Right hindlimb (tissue), 1 donor: ENCODE data around the gene TADA2A.
"Not testable (repeated sequence)": the region's sequence is repeated elsewhere in the genome, so short reads cannot be mapped to it uniquely, and the experiment has no call there.

Experiments
- DNase-seq: peaks from one replicate; pipeline ENCODE4 v3.0.0-alpha.2; 2018

The TADA2A gene

GRCh38 chr17:37400505-37400904, 6.2 kb upstream of the TADA2A start:
- DNase-seq = no peak

- not testable (repeated sequence) for DNase-seq
These were observed 1.2 kb upstream of the TADA2A start for GRCh38 chr17:37405522-37405921.

DNA sequence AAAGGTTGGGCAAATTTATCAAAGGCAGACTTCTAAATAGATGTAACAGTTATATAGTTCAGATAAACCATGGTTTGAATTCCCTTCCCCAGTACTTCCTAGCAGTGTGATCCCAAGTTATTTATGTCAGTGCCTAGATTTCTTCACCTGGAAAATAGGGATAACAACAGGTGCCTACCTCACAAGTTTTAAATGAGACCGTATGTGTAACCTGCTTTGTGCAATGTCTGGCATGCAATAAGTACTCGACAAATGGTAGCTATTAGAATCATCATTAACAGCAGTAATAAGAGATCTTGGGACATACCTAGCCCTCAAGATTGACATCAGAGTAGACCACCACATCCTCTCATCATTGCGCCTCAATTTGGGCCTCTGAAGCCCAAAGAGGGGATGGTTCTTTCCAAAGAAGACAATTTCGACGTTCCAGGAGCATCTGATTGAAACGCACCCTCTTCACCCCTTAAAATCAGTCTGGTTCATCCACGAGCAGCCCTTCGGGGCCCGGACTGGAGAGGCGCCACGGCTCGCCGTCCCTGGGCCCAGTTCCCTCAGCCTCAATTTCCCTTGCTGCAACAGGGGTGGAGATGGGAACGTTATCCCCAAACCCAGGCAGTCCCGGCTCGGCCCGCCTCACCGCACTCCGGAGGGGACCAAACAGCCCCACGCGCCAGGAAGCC, 591 bp upstream of the TADA2A start:
- no peak for DNase-seq

DNA sequence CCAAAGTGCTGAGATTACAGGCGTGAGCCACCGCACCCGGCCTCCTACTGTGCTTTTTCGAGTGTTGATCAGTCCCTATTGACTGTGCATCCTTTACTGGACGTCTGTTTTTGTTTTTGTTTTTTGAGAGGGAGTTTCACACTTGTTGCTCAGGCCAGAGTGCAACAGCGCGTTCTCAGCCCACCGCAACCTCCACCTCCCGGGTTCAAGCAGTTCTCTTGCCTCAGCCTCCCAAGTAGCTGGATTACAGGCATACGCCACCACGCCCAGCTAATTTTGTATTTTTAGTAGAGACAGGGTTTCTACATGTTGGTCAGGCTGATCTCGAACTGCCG, 1.4 kb downstream of the TADA2A start:
- DNase-seq = not testable (repeated sequence)

- DNase-seq = no peak
These were observed 3.7 kb downstream of the TADA2A start for GRCh38 chr17:37410357-37410756.

DNA sequence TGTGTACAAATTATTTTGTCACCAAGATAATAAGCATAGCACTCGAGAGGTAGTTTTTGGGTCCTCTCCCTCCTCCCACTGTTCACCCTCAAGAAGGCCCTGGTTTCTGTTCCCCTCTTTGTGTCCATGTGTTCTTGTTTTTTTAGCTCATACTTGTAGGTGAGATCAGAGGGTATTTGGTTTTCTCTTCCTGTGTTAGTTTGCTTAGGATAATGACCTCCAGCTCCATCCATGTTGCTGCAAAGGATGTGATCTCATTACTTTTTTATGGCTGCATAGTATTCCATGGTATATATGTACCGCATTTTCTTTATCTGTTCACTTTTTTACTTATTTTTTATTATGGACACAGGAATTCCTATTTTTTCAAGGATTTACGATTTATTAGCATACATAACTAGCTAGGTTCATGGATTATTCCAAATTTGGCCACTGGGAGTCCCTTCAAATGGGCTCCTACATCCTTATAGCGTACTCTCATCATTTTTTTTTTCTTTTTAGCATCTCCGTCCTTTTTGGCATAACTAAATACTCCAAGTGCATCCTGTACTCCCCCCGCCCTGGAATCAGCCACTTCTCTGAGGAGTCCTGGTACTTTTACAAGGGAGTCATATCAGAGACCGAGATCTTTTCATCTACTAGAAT, 7.3 kb downstream of the TADA2A start:
- DNase-seq = no peak

DNA sequence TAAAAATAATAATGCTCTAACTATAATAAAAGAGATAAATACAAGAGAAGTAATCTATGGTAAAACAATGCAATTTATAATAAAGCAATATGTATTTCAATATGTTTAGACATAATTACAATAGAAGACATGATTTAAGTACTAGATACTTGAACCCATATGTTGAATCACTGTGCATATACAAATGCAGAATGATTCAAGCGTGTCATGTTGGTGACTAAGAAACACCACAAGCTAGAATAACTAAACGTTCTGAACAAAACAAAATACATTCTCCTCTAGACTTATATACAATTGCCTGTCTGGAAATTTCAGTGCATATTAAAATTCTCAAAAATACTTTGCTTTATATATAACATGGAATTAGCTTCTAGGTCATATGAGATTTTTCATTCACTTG, 11.2 kb downstream of the TADA2A start:
- DNase-seq = no peak

GRCh38 chr17:37422971-37423625, 16.4 kb downstream of the TADA2A start:
- DNase-seq = no peak

GRCh38 chr17:37425268-37425667, 18.6 kb downstream of the TADA2A start:
- no peak for DNase-seq

- DNase-seq = no peak
These were observed 22.4 kb downstream of the TADA2A start for GRCh38 chr17:37429039-37429438.

DNA sequence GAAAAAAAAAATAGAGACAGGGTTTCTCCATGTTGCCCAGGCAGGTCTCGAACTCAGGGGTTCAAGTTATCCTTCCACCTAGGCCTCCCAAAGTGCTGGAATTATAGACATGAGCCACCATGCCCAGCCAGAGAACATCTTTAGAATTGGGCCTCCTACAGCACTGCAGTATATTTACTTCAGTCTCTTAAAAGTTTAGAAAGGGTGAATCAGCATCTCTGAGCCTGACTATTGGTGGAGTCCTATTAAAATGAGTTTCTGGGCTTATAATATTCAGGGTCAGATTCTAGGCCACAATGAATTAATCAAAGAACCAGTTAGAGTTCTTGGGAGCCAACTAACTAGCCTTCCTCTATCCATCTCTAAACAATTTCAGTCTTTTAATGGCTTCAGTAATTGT, 22.8 kb downstream of the TADA2A start:
- DNase-seq = no peak

- DNase-seq = no peak
These were observed 23.5 kb downstream of the TADA2A start for GRCh38 chr17:37430051-37430627.

- no peak for DNase-seq
These were observed 26.0 kb downstream of the TADA2A start for GRCh38 chr17:37432671-37433070.

- DNase-seq = no peak
These were observed 31.5 kb downstream of the TADA2A start for GRCh38 chr17:37438141-37438540.

DNA sequence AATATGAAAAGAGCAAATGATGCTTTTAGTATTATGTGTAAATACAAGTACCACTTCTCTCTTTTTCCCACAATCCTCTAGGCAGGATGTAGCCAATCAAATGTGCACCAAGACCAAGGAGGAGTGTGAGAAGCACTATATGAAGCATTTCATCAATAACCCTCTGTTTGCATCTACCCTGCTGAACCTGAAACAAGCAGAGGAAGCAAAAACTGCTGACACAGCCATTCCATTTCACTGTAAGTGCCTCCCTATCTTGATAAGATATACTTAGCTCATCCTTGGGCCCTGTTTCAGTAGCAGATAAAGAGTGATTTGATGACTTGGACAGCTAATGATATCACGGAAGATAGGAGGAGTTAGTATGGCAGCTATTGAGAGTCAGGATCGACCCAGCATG, 33.7 kb downstream of the TADA2A start:
- no peak for DNase-seq

- not testable (repeated sequence) for DNase-seq
These were observed 34.8 kb downstream of the TADA2A start for GRCh38 chr17:37441369-37442014.

DNA sequence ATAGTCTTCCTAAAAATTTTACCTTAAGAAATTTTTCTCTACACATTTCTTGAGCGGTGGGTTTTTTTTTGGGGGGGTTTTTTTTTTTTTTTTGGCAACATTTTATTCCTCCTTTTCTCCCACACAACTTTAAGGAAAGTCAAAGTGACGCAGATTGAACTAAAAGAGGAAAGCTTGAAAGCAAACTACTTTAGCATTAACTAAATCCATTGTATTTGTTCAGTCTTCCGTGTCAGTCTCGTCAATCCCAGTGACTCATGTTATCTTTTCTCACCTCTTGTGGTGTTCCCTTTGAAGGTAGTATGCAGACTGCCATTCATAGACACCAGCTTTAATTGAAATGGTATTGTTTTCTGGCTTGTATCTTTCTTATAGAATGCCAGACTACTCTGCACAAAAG, 39.3 kb downstream of the TADA2A start:
- no peak for DNase-seq

- DNase-seq = no peak
These were observed 41.0 kb downstream of the TADA2A start for GRCh38 chr17:37447641-37448040.

- DNase-seq = no peak
These were observed 43.4 kb downstream of the TADA2A start for GRCh38 chr17:37450112-37450511.

- not testable (repeated sequence) for DNase-seq
These were observed 51.1 kb downstream of the TADA2A start for GRCh38 chr17:37457801-37458200.

DNA sequence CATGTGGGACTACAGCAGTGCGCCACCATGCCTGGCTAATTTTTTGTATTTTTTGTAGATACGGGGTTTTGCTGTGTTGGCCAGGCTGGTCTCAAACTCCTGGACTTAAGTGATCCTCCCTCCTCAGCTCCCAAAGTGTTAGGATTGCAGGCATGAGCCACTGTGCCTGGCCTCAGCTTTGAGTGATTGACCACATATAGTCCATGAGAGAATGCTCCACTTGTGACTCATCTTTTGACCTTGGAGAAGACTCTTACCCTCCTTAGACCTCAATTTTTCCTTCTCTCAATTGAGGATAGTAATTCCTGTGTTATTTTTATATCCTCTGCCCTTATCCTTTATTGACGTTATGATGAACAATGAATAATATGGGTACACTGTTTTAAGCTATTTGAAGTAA, 52.1 kb downstream of the TADA2A start:
- no peak for DNase-seq

GRCh38 chr17:37461668-37462067, 55.0 kb downstream of the TADA2A start:
- DNase-seq = no peak

- DNase-seq = no peak
These were observed 55.8 kb downstream of the TADA2A start for GRCh38 chr17:37462492-37462891.

DNA sequence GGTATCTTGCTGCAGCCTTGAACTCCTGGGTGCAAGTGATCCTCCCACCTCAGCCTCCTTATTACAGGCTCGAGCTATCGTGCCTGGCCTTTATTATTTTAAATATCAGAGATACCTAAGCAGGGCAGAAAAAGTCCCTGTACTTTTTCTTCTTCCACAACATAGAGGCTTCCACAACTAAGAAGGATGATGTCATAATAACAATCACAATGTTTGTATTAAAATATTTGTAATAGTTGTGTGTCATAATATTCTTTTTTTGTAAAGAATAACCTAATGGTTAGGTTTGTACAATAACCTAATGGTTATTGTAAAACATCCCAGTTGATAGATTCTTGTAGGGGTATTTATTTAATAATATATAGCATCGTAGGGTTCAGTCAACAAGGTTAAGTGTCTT, 56.4 kb downstream of the TADA2A start:
- no peak for DNase-seq
